Sigmoid colon (tissue), 4 donors: ENCODE results near the gene CLTCL1.

ENCODE experiments used
- CTCF ChIP-seq, 4 experiments: fragments of 450-650 bp in 3 of 4; fragments of 200-600 bp in 1 of 4; IDR thresholded peaks; one replicate each; pipeline ENCODE4 v1.5.1; 2016 to 2019; ENCODE audit warnings: antibody characterized with exemption in 4 of 4, mild to moderate bottlenecking in 3 of 4, moderate library complexity in 2 of 4
- EP300 ChIP-seq, 4 donors: sonication (generic); formaldehyde crosslinking; IDR thresholded peaks; one replicate each; pipeline ENCODE4 v1.6.1; 2017; ENCODE audit warnings: antibody characterized with exemption in 4 of 4

DNA sequence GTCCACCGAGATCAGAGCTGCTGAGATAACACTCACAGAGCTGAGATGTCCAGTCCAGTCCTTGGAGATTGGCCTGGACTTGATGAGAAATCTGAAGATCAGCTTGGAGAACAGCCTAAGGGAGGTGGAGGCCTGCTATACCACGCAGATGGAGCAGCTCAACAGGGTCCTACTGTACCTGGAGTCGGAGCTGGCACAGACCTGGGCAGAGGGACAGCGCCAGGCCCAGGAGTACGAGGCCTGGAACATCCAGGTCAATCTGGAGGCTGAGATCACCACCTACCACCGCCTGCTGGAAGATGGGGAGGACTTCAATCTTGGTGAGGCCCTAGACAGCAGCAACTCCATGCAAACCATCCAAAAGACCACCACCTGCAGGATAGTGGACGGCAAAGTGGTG is 33.1 kb downstream of the CLTCL1 start:
- TF ChIP-seq CTCF (IDR thresholded peaks at IDR 0.05) (no peak), EP300 (IDR thresholded peaks at IDR 0.05) (no peak)
